Endothelial cell of umbilical vein (primary cell): ENCODE measurements around the gene MAFF. TPM values are rescaled to one million over a fixed set of nuclear protein-coding genes. Genes with fewer than 3 reads are reported as not detected.

ENCODE experiments used
- BruUV-seq: library from RNA; stranded (reverse); fragments of 400-500 nt; replicated peaks from 2 replicates; lab custom pipeline; 2021; lab: Mats Ljungman, UMichigan
- CTCF ChIA-PET: fragments of 300-600, 350-600 bp; sonication (Branson Sonifier 250); formaldehyde crosslinking; loops from one replicate; lab custom pipeline; 2021; ENCODE audit warnings: antibody characterized with exemption, inconsistent platforms; lab: Charles Lee
- POLR2A ChIA-PET: fragments of 300-600, 350-600 bp; sonication (Branson Sonifier 250); formaldehyde crosslinking; loops from one replicate; lab custom pipeline; 2021; ENCODE audit warnings: antibody characterized with exemption, inconsistent platforms; lab: Charles Lee
- DNase-seq: peaks from one replicate; pipeline ENCODE4 v3.0.0-alpha.2; 2011; ENCODE audit warnings: low read depth, low spot score
- FAIRE-seq: peaks from 2 replicates; lab custom pipeline; 2011; peaks lifted over from hg19 to GRCh38; lab: Jason Lieb, UNC
- H2AFZ ChIP-seq: 2 replicates; pipeline ENCODE4 v1.6.0; 2012; ENCODE audit warnings: low read depth, low read length, control low read depth, inconsistent platforms
- H3K27ac ChIP-seq: 2 replicates; pipeline ENCODE4 v1.5.1; 2011; ENCODE audit warnings: low read depth, mild to moderate bottlenecking, control low read depth, low read length, moderate library complexity; ENCODE audit not compliant: insufficient read depth
- H3K27me3 ChIP-seq, 2 experiments: 2 replicates each; pipeline versions ENCODE4 v1.6.0 to v1.6.1; 2011; ENCODE audit warnings: low read length in 2 of 2, mixed read lengths in 1 of 2; ENCODE audit not compliant: control insufficient read depth in 2 of 2, insufficient read depth in 2 of 2
- H3K36me3 ChIP-seq, 2 experiments: 2 replicates in 1 of 2; 3 replicates in 1 of 2; pipeline ENCODE4 v1.5.1; 2011; ENCODE audit warnings: low read length in 2 of 2, mild to moderate bottlenecking in 1 of 2, moderate library complexity in 1 of 2; ENCODE audit not compliant: control insufficient read depth in 2 of 2, insufficient read depth in 2 of 2; ENCODE audit errors: extremely low read depth in 1 of 2
- H3K4me1 ChIP-seq: 3 replicates; pipeline ENCODE4 v1.5.1; 2011; ENCODE audit warnings: mild to moderate bottlenecking, low read length; ENCODE audit not compliant: control insufficient read depth, insufficient read depth; ENCODE audit errors: extremely low read depth
- H3K4me2 ChIP-seq: 2 replicates; pipeline ENCODE4 v1.6.1; 2011; ENCODE audit warnings: low read length, control low read depth, mixed read lengths; ENCODE audit not compliant: insufficient read depth
- H3K4me3 ChIP-seq, 3 experiments: fragments of 200-600 bp in 1 of 3; sonication (generic), shearing (Covaris generic) in 1 of 3; replicated peaks in 1 of 3; 2 replicates each; pipeline ENCODE4 v1.5.1; 2011 to 2016; ENCODE audit warnings: control low read depth in 3 of 3, low read length in 3 of 3, mild to moderate bottlenecking in 2 of 3, inconsistent platforms in 1 of 3, low read depth in 1 of 3, moderate library complexity in 1 of 3; ENCODE audit not compliant: insufficient read depth in 1 of 3
- H3K79me2 ChIP-seq: 2 replicates; pipeline ENCODE4 v1.6.0; 2012; ENCODE audit warnings: low read length, inconsistent platforms; ENCODE audit not compliant: control insufficient read depth, insufficient read depth
- H3K9ac ChIP-seq: replicated peaks from 2 replicates; pipeline ENCODE3; 2011; ENCODE audit warnings: low read length, control low read depth; ENCODE audit not compliant: insufficient read depth; ENCODE audit errors: extremely low read depth
- H3K9me1 ChIP-seq: replicated peaks from 3 replicates; pipeline ENCODE4 v1.6.0; 2011; ENCODE audit warnings: mild to moderate bottlenecking, low read length; ENCODE audit not compliant: control insufficient read depth, insufficient read depth; ENCODE audit errors: extremely low read depth
- H3K9me3 ChIP-seq: replicated peaks from 2 replicates; pipeline ENCODE4 v1.5.1; 2012; ENCODE audit warnings: low read length, inconsistent platforms; ENCODE audit not compliant: control insufficient read depth, insufficient read depth
- H4K20me1 ChIP-seq: replicated peaks from 2 replicates; pipeline ENCODE3; 2011; ENCODE audit warnings: mild to moderate bottlenecking, low read length; ENCODE audit not compliant: control insufficient read depth, insufficient read depth; ENCODE audit errors: extremely low read depth
- EZH2 ChIP-seq: IDR thresholded peaks from 2 replicates; pipeline ENCODE4 v1.6.1; 2012; ENCODE audit warnings: borderline replicate concordance, low read depth, mild to moderate bottlenecking, moderate library complexity, low read length, inconsistent platforms; ENCODE audit not compliant: severe bottlenecking
- FOS ChIP-seq: IDR thresholded peaks from 2 replicates; pipeline ENCODE4 v1.6.1; 2011; ENCODE audit warnings: mild to moderate bottlenecking, low read length, moderate library complexity, borderline replicate concordance; ENCODE audit not compliant: insufficient read depth
- GATA2 ChIP-seq: IDR thresholded peaks from 2 replicates; pipeline ENCODE4 v1.7.0; 2011; ENCODE audit warnings: low read depth, mild to moderate bottlenecking, moderate library complexity, mixed read lengths, low read length; ENCODE audit not compliant: insufficient read length, insufficient read depth
- JUN ChIP-seq: IDR thresholded peaks from 2 replicates; pipeline ENCODE4 v1.6.1; 2011; ENCODE audit warnings: borderline replicate concordance, low read depth; ENCODE audit not compliant: insufficient read length, insufficient read depth
- MYC ChIP-seq: IDR thresholded peaks from one replicate; pipeline ENCODE4 v1.6.1; 2011; ENCODE audit warnings: mild to moderate bottlenecking, low read depth, low read length
- POLR2A ChIP-seq: IDR thresholded peaks from 2 replicates; pipeline ENCODE4 v1.6.1; 2012; ENCODE audit warnings: low read depth, mild to moderate bottlenecking, control low read depth, low read length
- POLR2AphosphoS5 ChIP-seq: IDR thresholded peaks from 2 replicates; pipeline ENCODE4 v1.6.1; 2012; ENCODE audit warnings: low read depth, mild to moderate bottlenecking, control low read depth, low read length, moderate library complexity; ENCODE audit not compliant: insufficient read depth
- dilution Hi-C: fragments of 300-500 bp; cut with MboI; formaldehyde crosslinking; loops from one replicate; pipeline ENCODE4 v1.15.0; 2019; ENCODE audit warnings: low sequenced_read_pairs; ENCODE audit not compliant: extremely low pct_ligation_motif_present
- intact Hi-C: fragments of 100-400 bp; cut with micrococcal nuclease; formaldehyde crosslinking; loops from one replicate; pipeline ENCODE4 v1.10.0; 2022
- polyA plus RNA-seq, 4 experiments: library from polyadenylated mRNA; depleted of rRNA in 3 of 4; stranded (reverse) in 3 of 4; unstranded in 1 of 4; fragments of >200 nt; gene quantifications; 2 replicates each; pipeline versions ENCODE4 v1.2.1 to v1.2.3, GENCODE V29; 2011 to 2012; ENCODE audit warnings: missing spikeins in 1 of 4
- total RNA-seq: library from RNA; stranded (reverse); gene quantifications from 2 replicates; pipeline ENCODE4 v1.2.3, GENCODE V29; 2021
- TF ChIP-seq, protein P1 (sequence below), 2 donors: IDR thresholded peaks; 1 replicate in 1 of 2; 2 replicates in 1 of 2; pipeline ENCODE4 v1.5.1; 2011; ENCODE audit warnings: low read length in 2 of 2, mild to moderate bottlenecking in 2 of 2, moderate library complexity in 2 of 2, control low read depth in 1 of 2, inconsistent platforms in 1 of 2, low read depth in 1 of 2; ENCODE audit not compliant: insufficient read depth in 1 of 2; ENCODE audit errors: extremely low read depth in 1 of 2
- TF ChIP-seq, protein P2 (sequence below): IDR thresholded peaks from 2 replicates; pipeline ENCODE4 v1.6.1; 2011; ENCODE audit not compliant: insufficient read depth, insufficient read length

MAFF gene
- total and polyA plus RNA-seq, 2 donors (not counting 3 experiments of a cell fraction or from before 2014, with no cell fraction given): 29.0 to 61.2 TPM

DNA sequence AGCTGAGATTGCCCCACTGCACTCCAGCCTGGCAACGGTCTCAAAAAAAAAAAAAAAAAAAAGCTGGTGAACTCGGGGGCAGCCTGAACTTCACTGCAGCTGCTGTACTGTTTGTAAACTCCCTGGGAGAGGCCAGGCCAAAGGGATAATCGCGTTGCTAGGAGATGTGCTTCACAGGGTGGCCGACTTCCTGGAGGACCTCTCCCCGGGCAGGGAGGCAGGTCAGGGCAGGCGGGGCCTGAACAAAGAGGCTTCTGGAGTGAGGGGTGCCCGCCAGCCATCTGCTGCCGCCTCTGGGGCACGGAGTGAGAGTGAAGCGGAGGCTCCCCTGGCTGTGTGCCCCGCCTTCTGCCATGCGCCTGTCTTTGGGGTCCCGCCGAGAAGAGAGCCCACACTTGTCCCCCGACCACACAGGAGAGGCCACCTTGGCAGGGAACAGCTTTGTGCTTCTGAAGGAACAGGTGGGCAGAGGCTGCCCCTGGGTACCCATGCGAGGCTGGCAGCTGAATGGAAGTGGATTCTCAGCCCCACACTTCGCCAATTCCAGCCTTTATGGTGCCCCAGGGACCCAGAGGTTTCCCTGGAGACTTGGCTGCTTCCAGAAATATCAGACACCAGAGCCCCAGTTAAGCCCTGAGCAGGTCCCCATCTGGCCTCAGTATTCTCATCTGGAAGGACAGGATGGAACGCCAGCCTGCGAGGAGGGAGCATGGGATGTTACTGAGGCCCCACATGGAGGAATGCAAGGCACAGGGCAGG, 41.4 kb downstream of the MAFF start:
- H3K4me2 ChIP-seq: no peak overlapping the region
- DNase-seq: no peak
- peaks cover 31% of the 10 kb centered on the region for H3K4me1 ChIP-seq
- dilution Hi-C loops: no loop called here
- no peak for FAIRE-seq
- H2AFZ ChIP-seq: no peak overlapping the region
- H3K9me3 ChIP-seq: no peaks in the 10 kb centered on the region
- intact Hi-C loops: no loop called here
- no peaks in the 10 kb centered on the region for H3K9me1 ChIP-seq
- POLR2A ChIA-PET: interaction anchor here (0.6 kb wide), 1 partner anchor 12 kb away, joined by 3 read pairs; no protein-coding TSS in a partner anchor
- H3K27ac ChIP-seq: no peak overlapping the region
- no peak overlapping the region for H3K9ac ChIP-seq
- H3K79me2 ChIP-seq: peaks cover 6% of the 10 kb centered on the region
- no peak overlapping the region for H3K4me3 ChIP-seq
- CTCF ChIA-PET: interaction anchor here (0.7 to 1.3 kb wide), 2 partner anchors 14 to 30 kb away, joined by 3 to 5 read pairs; no protein-coding TSS in a partner anchor
- TF ChIP-seq EZH2 (no peak), MYC (no peak), FOS (no peak), POLR2AphosphoS5 (no peak), GATA2 (no peak), JUN (no peak), POLR2A (no peak)
- TF ChIP-seq, protein P1, sequence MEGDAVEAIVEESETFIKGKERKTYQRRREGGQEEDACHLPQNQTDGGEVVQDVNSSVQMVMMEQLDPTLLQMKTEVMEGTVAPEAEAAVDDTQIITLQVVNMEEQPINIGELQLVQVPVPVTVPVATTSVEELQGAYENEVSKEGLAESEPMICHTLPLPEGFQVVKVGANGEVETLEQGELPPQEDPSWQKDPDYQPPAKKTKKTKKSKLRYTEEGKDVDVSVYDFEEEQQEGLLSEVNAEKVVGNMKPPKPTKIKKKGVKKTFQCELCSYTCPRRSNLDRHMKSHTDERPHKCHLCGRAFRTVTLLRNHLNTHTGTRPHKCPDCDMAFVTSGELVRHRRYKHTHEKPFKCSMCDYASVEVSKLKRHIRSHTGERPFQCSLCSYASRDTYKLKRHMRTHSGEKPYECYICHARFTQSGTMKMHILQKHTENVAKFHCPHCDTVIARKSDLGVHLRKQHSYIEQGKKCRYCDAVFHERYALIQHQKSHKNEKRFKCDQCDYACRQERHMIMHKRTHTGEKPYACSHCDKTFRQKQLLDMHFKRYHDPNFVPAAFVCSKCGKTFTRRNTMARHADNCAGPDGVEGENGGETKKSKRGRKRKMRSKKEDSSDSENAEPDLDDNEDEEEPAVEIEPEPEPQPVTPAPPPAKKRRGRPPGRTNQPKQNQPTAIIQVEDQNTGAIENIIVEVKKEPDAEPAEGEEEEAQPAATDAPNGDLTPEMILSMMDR (IDR thresholded peaks at IDR 0.05; ENCODE audit: extremely low read depth in 1 of 2, insufficient read depth in 1 of 2, low read depth in 1 of 2, low read length in 2 of 2): no peak
- TF ChIP-seq, protein P2, sequence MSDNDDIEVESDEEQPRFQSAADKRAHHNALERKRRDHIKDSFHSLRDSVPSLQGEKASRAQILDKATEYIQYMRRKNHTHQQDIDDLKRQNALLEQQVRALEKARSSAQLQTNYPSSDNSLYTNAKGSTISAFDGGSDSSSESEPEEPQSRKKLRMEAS: no peak
- H4K20me1 ChIP-seq: no peaks in the 10 kb centered on the region
- H3K27me3 ChIP-seq: no peaks in the 10 kb centered on the region
- peaks cover 5 to 38% of the 10 kb centered on the region in 2 experiments for H3K36me3 ChIP-seq
- BruUV-seq: no TSS peak
